ENCODE data around the gene SLC26A6.

The SLC26A6 gene

GRCh38 chr3:48661501-48662144 is 26.4 kb upstream of the SLC26A6 start:
- no peaks in the 10 kb centered on the region for H3K9me3 ChIP-seq (ENCODE audit: control insufficient read depth in 2 of 2, low read length in 2 of 2)
- peaks cover 2 to 15% of the 10 kb centered on the region in 2 donors for H3K27me3 ChIP-seq (ENCODE audit: control insufficient read depth in 2 of 2, insufficient read depth in 2 of 2, low read length in 2 of 2)
- peaks cover 20 to 25% of the 10 kb centered on the region in 2 donors for H3K4me1 ChIP-seq (ENCODE audit: control insufficient read depth in 2 of 2, insufficient read depth in 2 of 2, low read length in 2 of 2)
- H3K4me3 ChIP-seq (ENCODE audit: low read length in 2 of 2): peak overlapping the region; percentile 24 to 37
- no peak overlapping the region for H3K9ac ChIP-seq (ENCODE audit: low read depth in 1 of 2, low read length in 2 of 2)
- no peak overlapping the region for H3K27ac ChIP-seq (ENCODE audit: low read depth in 2 of 2, low read length in 2 of 2)
- H3K36me3 ChIP-seq (ENCODE audit: control insufficient read depth in 2 of 2, insufficient read depth in 2 of 2, low read length in 2 of 2): no peaks in the 10 kb centered on the region

- Histone ChIP-seq H3K4me3 (ENCODE audit: low read length in 2 of 2) (no peak overlapping the region), H3K4me1 (ENCODE audit: control insufficient read depth in 2 of 2, insufficient read depth in 2 of 2, low read length in 2 of 2) (peaks cover 20 to 27% of the 10 kb centered on the region in 2 donors), H3K27ac (ENCODE audit: low read depth in 2 of 2, low read length in 2 of 2) (no peak overlapping the region), H3K9ac (ENCODE audit: low read depth in 1 of 2, low read length in 2 of 2) (no peak overlapping the region), H3K27me3 (ENCODE audit: control insufficient read depth in 2 of 2, insufficient read depth in 2 of 2, low read length in 2 of 2) (peaks cover 2 to 15% of the 10 kb centered on the region in 2 donors), H3K9me3 (ENCODE audit: control insufficient read depth in 2 of 2, low read length in 2 of 2) (no peaks in the 10 kb centered on the region), H3K36me3 (ENCODE audit: control insufficient read depth in 2 of 2, insufficient read depth in 2 of 2, low read length in 2 of 2) (no peaks in the 10 kb centered on the region)
Measured at GRCh38 chr3:48660800-48661400, 25.6 kb upstream of the SLC26A6 start.

GRCh38 chr3:48656841-48657281 is 21.6 kb upstream of the SLC26A6 start:
- H3K9me3 ChIP-seq (ENCODE audit: control insufficient read depth in 2 of 2, low read length in 2 of 2): no peaks in the 10 kb centered on the region
- no peak overlapping the region for H3K9ac ChIP-seq (ENCODE audit: low read depth in 1 of 2, low read length in 2 of 2)
- no peaks in the 10 kb centered on the region for H3K36me3 ChIP-seq (ENCODE audit: control insufficient read depth in 2 of 2, insufficient read depth in 2 of 2, low read length in 2 of 2)
- peak overlapping the region; percentile 54 to 56 for H3K4me3 ChIP-seq (ENCODE audit: low read length in 2 of 2)
- H3K27ac ChIP-seq (ENCODE audit: low read depth in 2 of 2, low read length in 2 of 2): peak overlapping the region in 1 of 2 donors; percentile 61
- peaks cover 0 to 14% of the 10 kb centered on the region in 2 donors for H3K4me1 ChIP-seq (ENCODE audit: control insufficient read depth in 2 of 2, insufficient read depth in 2 of 2, low read length in 2 of 2)
- peaks cover 0 to 6% of the 10 kb centered on the region in 2 donors for H3K27me3 ChIP-seq (ENCODE audit: control insufficient read depth in 2 of 2, insufficient read depth in 2 of 2, low read length in 2 of 2)

- H3K9ac ChIP-seq (ENCODE audit: low read depth in 1 of 2, low read length in 2 of 2): peak overlapping the region in 1 of 2 donors; percentile 41
- no peaks in the 10 kb centered on the region for H3K9me3 ChIP-seq (ENCODE audit: control insufficient read depth in 2 of 2, low read length in 2 of 2)
- peaks cover 0 to 4% of the 10 kb centered on the region in 2 donors for H3K27me3 ChIP-seq (ENCODE audit: control insufficient read depth in 2 of 2, insufficient read depth in 2 of 2, low read length in 2 of 2)
- peak overlapping the region; percentile 13 to 61 for H3K27ac ChIP-seq (ENCODE audit: low read depth in 2 of 2, low read length in 2 of 2)
- H3K4me1 ChIP-seq (ENCODE audit: control insufficient read depth in 2 of 2, insufficient read depth in 2 of 2, low read length in 2 of 2): peaks cover 3 to 8% of the 10 kb centered on the region in 2 donors
- H3K4me3 ChIP-seq (ENCODE audit: low read length in 2 of 2): peak overlapping the region; percentile 54 to 56
- no peaks in the 10 kb centered on the region for H3K36me3 ChIP-seq (ENCODE audit: control insufficient read depth in 2 of 2, insufficient read depth in 2 of 2, low read length in 2 of 2)
Measured at GRCh38 chr3:48656061-48656840, 21.0 kb upstream of the SLC26A6 start.

- H3K9me3 ChIP-seq (ENCODE audit: control insufficient read depth in 2 of 2, low read length in 2 of 2): no peaks in the 10 kb centered on the region
- H3K4me3 ChIP-seq (ENCODE audit: low read length in 2 of 2): peak overlapping the region; percentile 44 to 56
- no peak overlapping the region for H3K27ac ChIP-seq (ENCODE audit: low read depth in 2 of 2, low read length in 2 of 2)
- H3K4me1 ChIP-seq (ENCODE audit: control insufficient read depth in 2 of 2, insufficient read depth in 2 of 2, low read length in 2 of 2): peaks cover 3 to 6% of the 10 kb centered on the region in 2 donors
- peaks cover 0 to 4% of the 10 kb centered on the region in 2 donors for H3K27me3 ChIP-seq (ENCODE audit: control insufficient read depth in 2 of 2, insufficient read depth in 2 of 2, low read length in 2 of 2)
- H3K9ac ChIP-seq (ENCODE audit: low read depth in 1 of 2, low read length in 2 of 2): no peak overlapping the region
- no peaks in the 10 kb centered on the region for H3K36me3 ChIP-seq (ENCODE audit: control insufficient read depth in 2 of 2, insufficient read depth in 2 of 2, low read length in 2 of 2)
Measured at GRCh38 chr3:48655606-48656005, 20.3 kb upstream of the SLC26A6 start.

- peaks cover 0 to 3% of the 10 kb centered on the region in 2 donors for H3K27me3 ChIP-seq (ENCODE audit: control insufficient read depth in 2 of 2, insufficient read depth in 2 of 2, low read length in 2 of 2)
- H3K9me3 ChIP-seq (ENCODE audit: control insufficient read depth in 2 of 2, low read length in 2 of 2): no peaks in the 10 kb centered on the region
- H3K27ac ChIP-seq (ENCODE audit: low read depth in 2 of 2, low read length in 2 of 2): no peak overlapping the region
- H3K4me3 ChIP-seq (ENCODE audit: low read length in 2 of 2): no peak overlapping the region
- H3K4me1 ChIP-seq (ENCODE audit: control insufficient read depth in 2 of 2, insufficient read depth in 2 of 2, low read length in 2 of 2): peaks cover 3 to 6% of the 10 kb centered on the region in 2 donors
- H3K36me3 ChIP-seq (ENCODE audit: control insufficient read depth in 2 of 2, insufficient read depth in 2 of 2, low read length in 2 of 2): no peaks in the 10 kb centered on the region
- no peak overlapping the region for H3K9ac ChIP-seq (ENCODE audit: low read depth in 1 of 2, low read length in 2 of 2)
Measured at GRCh38 chr3:48655063-48655462, 19.8 kb upstream of the SLC26A6 start.

GRCh38 chr3:48652923-48653715 is 17.9 kb upstream of the SLC26A6 start:
- no peaks in the 10 kb centered on the region for H3K27me3 ChIP-seq (ENCODE audit: control insufficient read depth in 2 of 2, insufficient read depth in 2 of 2, low read length in 2 of 2)
- H3K4me1 ChIP-seq (ENCODE audit: control insufficient read depth in 2 of 2, insufficient read depth in 2 of 2, low read length in 2 of 2): peaks cover 3 to 6% of the 10 kb centered on the region in 2 donors
- H3K4me3 ChIP-seq (ENCODE audit: low read length in 2 of 2): no peak overlapping the region
- no peaks in the 10 kb centered on the region for H3K9me3 ChIP-seq (ENCODE audit: control insufficient read depth in 2 of 2, low read length in 2 of 2)
- no peak overlapping the region for H3K9ac ChIP-seq (ENCODE audit: low read depth in 1 of 2, low read length in 2 of 2)
- H3K36me3 ChIP-seq (ENCODE audit: control insufficient read depth in 2 of 2, insufficient read depth in 2 of 2, low read length in 2 of 2): no peaks in the 10 kb centered on the region
- no peak overlapping the region for H3K27ac ChIP-seq (ENCODE audit: low read depth in 2 of 2, low read length in 2 of 2)

- Histone ChIP-seq H3K36me3 (ENCODE audit: control insufficient read depth in 2 of 2, insufficient read depth in 2 of 2, low read length in 2 of 2) (no peaks in the 10 kb centered on the region), H3K27me3 (ENCODE audit: control insufficient read depth in 2 of 2, insufficient read depth in 2 of 2, low read length in 2 of 2) (no peaks in the 10 kb centered on the region), H3K4me3 (ENCODE audit: low read length in 2 of 2) (no peak overlapping the region), H3K4me1 (ENCODE audit: control insufficient read depth in 2 of 2, insufficient read depth in 2 of 2, low read length in 2 of 2) (peaks cover 3 to 6% of the 10 kb centered on the region in 2 donors), H3K9ac (ENCODE audit: low read depth in 1 of 2, low read length in 2 of 2) (no peak overlapping the region), H3K27ac (ENCODE audit: low read depth in 2 of 2, low read length in 2 of 2) (no peak overlapping the region), H3K9me3 (ENCODE audit: control insufficient read depth in 2 of 2, low read length in 2 of 2) (no peaks in the 10 kb centered on the region)
Measured at GRCh38 chr3:48651771-48652170, 16.5 kb upstream of the SLC26A6 start.

GRCh38 chr3:48650723-48651122 is 15.5 kb upstream of the SLC26A6 start:
- H3K9ac ChIP-seq (ENCODE audit: low read depth in 1 of 2, low read length in 2 of 2): no peak overlapping the region
- H3K4me1 ChIP-seq (ENCODE audit: control insufficient read depth in 2 of 2, insufficient read depth in 2 of 2, low read length in 2 of 2): peaks cover 3% of the 10 kb centered on the region in 2 donors
- H3K27me3 ChIP-seq (ENCODE audit: control insufficient read depth in 2 of 2, insufficient read depth in 2 of 2, low read length in 2 of 2): no peaks in the 10 kb centered on the region
- no peak overlapping the region for H3K4me3 ChIP-seq (ENCODE audit: low read length in 2 of 2)
- H3K27ac ChIP-seq (ENCODE audit: low read depth in 2 of 2, low read length in 2 of 2): no peak overlapping the region
- no peaks in the 10 kb centered on the region for H3K9me3 ChIP-seq (ENCODE audit: control insufficient read depth in 2 of 2, low read length in 2 of 2)
- H3K36me3 ChIP-seq (ENCODE audit: control insufficient read depth in 2 of 2, insufficient read depth in 2 of 2, low read length in 2 of 2): no peaks in the 10 kb centered on the region

All from mucosa of rectum (tissue), 2 donors.